Measurements from ENCODE around the gene KRTAP9-3. TPM values are rescaled to one million over a fixed set of nuclear protein-coding genes. Genes with fewer than 3 reads are reported as not detected.

The KRTAP9-3 gene
- total and polyA plus RNA-seq, 2 of the 8 experiments (the other 6 are each of a cell fraction or from before 2014, with no cell fraction given): not detected

Small RNA genes lying within 50 kb of the gene (small RNA-seq; reads per million reads assigned to genes)
- gene KRTAP4-17P (ENCODE audit: insufficient read depth) (not detected), gene KRTAP9-10P (ENCODE audit: insufficient read depth) (not detected)

Other genes starting within 250 kb of the KRTAP9-3 start
Only the 30 nearest of the 42 such genes appear.
- not detected in 2 replicates for gene KRTAP2-1, start 185.1 kb upstream of the KRTAP9-3 start, total RNA-seq (2021; fragmentation: NEBNext Ultra II Directional; extraction: Animal tissue kit (Norgen Biotek cat#: 25700))
- gene KRTAP2-1, start 185.1 kb upstream of the KRTAP9-3 start, polyA plus RNA-seq (2011; rRNA removed): not detected in 2 replicates
- gene KRTAP2-2, start 177.2 kb upstream of the KRTAP9-3 start, total RNA-seq (2021; fragmentation: NEBNext Ultra II Directional; extraction: Animal tissue kit (Norgen Biotek cat#: 25700)): not detected in 2 replicates
- gene KRTAP2-2, start 177.2 kb upstream of the KRTAP9-3 start, polyA plus RNA-seq (2011; rRNA removed): not detected in 2 replicates
- gene KRTAP2-3, start 172.3 kb upstream of the KRTAP9-3 start, total RNA-seq (2021; fragmentation: NEBNext Ultra II Directional; extraction: Animal tissue kit (Norgen Biotek cat#: 25700)): not detected in 2 replicates
- gene KRTAP2-3, start 172.3 kb upstream of the KRTAP9-3 start, polyA plus RNA-seq (2011; rRNA removed): not detected in 2 replicates
- not detected in 2 replicates for gene KRTAP2-4, start 166.6 kb upstream of the KRTAP9-3 start, total RNA-seq (2021; fragmentation: NEBNext Ultra II Directional; extraction: Animal tissue kit (Norgen Biotek cat#: 25700))
- not detected in 2 replicates for gene KRTAP2-4, start 166.6 kb upstream of the KRTAP9-3 start, polyA plus RNA-seq (2011; rRNA removed)
- not detected in 2 replicates for gene KRTAP4-7, start 148.3 kb upstream of the KRTAP9-3 start, total RNA-seq (2021; fragmentation: NEBNext Ultra II Directional; extraction: Animal tissue kit (Norgen Biotek cat#: 25700))
- gene KRTAP4-7, start 148.3 kb upstream of the KRTAP9-3 start, polyA plus RNA-seq (2011; rRNA removed): not detected in 2 replicates
- not detected in 2 replicates for gene KRTAP4-8, start 134.3 kb upstream of the KRTAP9-3 start, total RNA-seq (2021; fragmentation: NEBNext Ultra II Directional; extraction: Animal tissue kit (Norgen Biotek cat#: 25700))
- gene KRTAP4-8, start 134.3 kb upstream of the KRTAP9-3 start, polyA plus RNA-seq (2011; rRNA removed): not detected in 2 replicates
- not detected in 2 replicates for gene KRTAP4-16, start 130.2 kb upstream of the KRTAP9-3 start, total RNA-seq (2021; fragmentation: NEBNext Ultra II Directional; extraction: Animal tissue kit (Norgen Biotek cat#: 25700))
- not detected in 2 replicates for gene KRTAP4-16, start 130.2 kb upstream of the KRTAP9-3 start, polyA plus RNA-seq (2011; rRNA removed)
- gene KRTAP4-9, start 127.1 kb upstream of the KRTAP9-3 start, total RNA-seq (2021; fragmentation: NEBNext Ultra II Directional; extraction: Animal tissue kit (Norgen Biotek cat#: 25700)): not detected in 2 replicates
- gene KRTAP4-9, start 127.1 kb upstream of the KRTAP9-3 start, polyA plus RNA-seq (2011; rRNA removed): 0.06 TPM in 1 of 2 replicates, not detected in the other
- gene KRTAP4-11, start 114.1 kb upstream of the KRTAP9-3 start, total RNA-seq (2021; fragmentation: NEBNext Ultra II Directional; extraction: Animal tissue kit (Norgen Biotek cat#: 25700)): not detected in 2 replicates
- not detected in 2 replicates for gene KRTAP4-11, start 114.1 kb upstream of the KRTAP9-3 start, polyA plus RNA-seq (2011; rRNA removed)
- gene KRTAP4-12, start 108.3 kb upstream of the KRTAP9-3 start, total RNA-seq (2021; fragmentation: NEBNext Ultra II Directional; extraction: Animal tissue kit (Norgen Biotek cat#: 25700)): not detected in 2 replicates
- not detected in 2 replicates for gene KRTAP4-12, start 108.3 kb upstream of the KRTAP9-3 start, polyA plus RNA-seq (2011; rRNA removed)
- gene KRTAP4-6, start 91.9 kb upstream of the KRTAP9-3 start, total RNA-seq (2021; fragmentation: NEBNext Ultra II Directional; extraction: Animal tissue kit (Norgen Biotek cat#: 25700)): not detected in 2 replicates
- not detected in 2 replicates for gene KRTAP4-6, start 91.9 kb upstream of the KRTAP9-3 start, polyA plus RNA-seq (2011; rRNA removed)
- not detected in 2 replicates for gene KRTAP4-5, start 82.6 kb upstream of the KRTAP9-3 start, total RNA-seq (2021; fragmentation: NEBNext Ultra II Directional; extraction: Animal tissue kit (Norgen Biotek cat#: 25700))
- not detected in 2 replicates for gene KRTAP4-5, start 82.6 kb upstream of the KRTAP9-3 start, polyA plus RNA-seq (2011; rRNA removed)
- gene KRTAP4-4, start 71.7 kb upstream of the KRTAP9-3 start, total RNA-seq (2021; fragmentation: NEBNext Ultra II Directional; extraction: Animal tissue kit (Norgen Biotek cat#: 25700)): not detected in 2 replicates
- gene KRTAP4-4, start 71.7 kb upstream of the KRTAP9-3 start, polyA plus RNA-seq (2011; rRNA removed): not detected in 2 replicates
- not detected in 2 replicates for gene KRTAP4-3, start 64.2 kb upstream of the KRTAP9-3 start, total RNA-seq (2021; fragmentation: NEBNext Ultra II Directional; extraction: Animal tissue kit (Norgen Biotek cat#: 25700))
- not detected in 2 replicates for gene KRTAP4-3, start 64.2 kb upstream of the KRTAP9-3 start, polyA plus RNA-seq (2011; rRNA removed)
- gene KRTAP4-2, start 54.2 kb upstream of the KRTAP9-3 start, total RNA-seq (2021; fragmentation: NEBNext Ultra II Directional; extraction: Animal tissue kit (Norgen Biotek cat#: 25700)): not detected in 2 replicates
- gene KRTAP4-2, start 54.2 kb upstream of the KRTAP9-3 start, polyA plus RNA-seq (2011; rRNA removed): not detected in 2 replicates
- not detected in 2 replicates for gene KRTAP4-1, start 47.5 kb upstream of the KRTAP9-3 start, total RNA-seq (2021; fragmentation: NEBNext Ultra II Directional; extraction: Animal tissue kit (Norgen Biotek cat#: 25700))
- 0.16 TPM in 1 of 2 replicates, not detected in the other for gene KRTAP4-1, start 47.5 kb upstream of the KRTAP9-3 start, polyA plus RNA-seq (2011; rRNA removed)
- not detected in 2 replicates for gene KRTAP9-1, start 42.6 kb upstream of the KRTAP9-3 start, total RNA-seq (2021; fragmentation: NEBNext Ultra II Directional; extraction: Animal tissue kit (Norgen Biotek cat#: 25700))
- not detected in 2 replicates for gene KRTAP9-1, start 42.6 kb upstream of the KRTAP9-3 start, polyA plus RNA-seq (2011; rRNA removed)
- not detected in 2 replicates for gene KRTAP9-2, start 5.8 kb upstream of the KRTAP9-3 start, total RNA-seq (2021; fragmentation: NEBNext Ultra II Directional; extraction: Animal tissue kit (Norgen Biotek cat#: 25700))
- gene KRTAP9-2, start 5.8 kb upstream of the KRTAP9-3 start, polyA plus RNA-seq (2011; rRNA removed): not detected in 2 replicates
- not detected in 2 replicates for gene KRTAP9-8, start 5.5 kb downstream of the KRTAP9-3 start, total RNA-seq (2021; fragmentation: NEBNext Ultra II Directional; extraction: Animal tissue kit (Norgen Biotek cat#: 25700))
- not detected in 2 replicates for gene KRTAP9-8, start 5.5 kb downstream of the KRTAP9-3 start, polyA plus RNA-seq (2011; rRNA removed)
- gene KRTAP9-4, start 17.2 kb downstream of the KRTAP9-3 start, total RNA-seq (2021; fragmentation: NEBNext Ultra II Directional; extraction: Animal tissue kit (Norgen Biotek cat#: 25700)): not detected in 2 replicates
- 0.13 TPM in 1 of 2 replicates, not detected in the other for gene KRTAP9-4, start 17.2 kb downstream of the KRTAP9-3 start, polyA plus RNA-seq (2011; rRNA removed)
- not detected in 2 replicates for gene KRTAP9-9, start 22.9 kb downstream of the KRTAP9-3 start, total RNA-seq (2021; fragmentation: NEBNext Ultra II Directional; extraction: Animal tissue kit (Norgen Biotek cat#: 25700))
- gene KRTAP9-9, start 22.9 kb downstream of the KRTAP9-3 start, polyA plus RNA-seq (2011; rRNA removed): not detected in 2 replicates
- gene KRTAP9-6, start 32.9 kb downstream of the KRTAP9-3 start, total RNA-seq (2021; fragmentation: NEBNext Ultra II Directional; extraction: Animal tissue kit (Norgen Biotek cat#: 25700)): not detected in 2 replicates
- not detected in 2 replicates for gene KRTAP9-6, start 32.9 kb downstream of the KRTAP9-3 start, polyA plus RNA-seq (2011; rRNA removed)
- gene KRTAP9-7, start 43.2 kb downstream of the KRTAP9-3 start, total RNA-seq (2021; fragmentation: NEBNext Ultra II Directional; extraction: Animal tissue kit (Norgen Biotek cat#: 25700)): not detected in 2 replicates
- not detected in 2 replicates for gene KRTAP9-7, start 43.2 kb downstream of the KRTAP9-3 start, polyA plus RNA-seq (2011; rRNA removed)
- not detected in 2 replicates for gene KRTAP29-1, start 70.4 kb downstream of the KRTAP9-3 start, total RNA-seq (2021; fragmentation: NEBNext Ultra II Directional; extraction: Animal tissue kit (Norgen Biotek cat#: 25700))
- gene KRTAP29-1, start 70.4 kb downstream of the KRTAP9-3 start, polyA plus RNA-seq (2011; rRNA removed): not detected in 2 replicates
- not detected in 2 replicates for gene KRTAP16-1, start 76.9 kb downstream of the KRTAP9-3 start, total RNA-seq (2021; fragmentation: NEBNext Ultra II Directional; extraction: Animal tissue kit (Norgen Biotek cat#: 25700))
- not detected in 2 replicates for gene KRTAP16-1, start 76.9 kb downstream of the KRTAP9-3 start, polyA plus RNA-seq (2011; rRNA removed)
- gene KRTAP17-1, start 83.3 kb downstream of the KRTAP9-3 start, total RNA-seq (2021; fragmentation: NEBNext Ultra II Directional; extraction: Animal tissue kit (Norgen Biotek cat#: 25700)): not detected in 2 replicates
- not detected in 2 replicates for gene KRTAP17-1, start 83.3 kb downstream of the KRTAP9-3 start, polyA plus RNA-seq (2011; rRNA removed)
- gene KRT33A, start 118.4 kb downstream of the KRTAP9-3 start, total RNA-seq (2021; fragmentation: NEBNext Ultra II Directional; extraction: Animal tissue kit (Norgen Biotek cat#: 25700)): not detected in 2 replicates
- gene KRT33A, start 118.4 kb downstream of the KRTAP9-3 start, polyA plus RNA-seq (2011; rRNA removed): not detected in 2 replicates
- gene KRT33B, start 137.4 kb downstream of the KRTAP9-3 start, total RNA-seq (2021; fragmentation: NEBNext Ultra II Directional; extraction: Animal tissue kit (Norgen Biotek cat#: 25700)): not detected in 2 replicates
- not detected in 2 replicates for gene KRT33B, start 137.4 kb downstream of the KRTAP9-3 start, polyA plus RNA-seq (2011; rRNA removed)
- not detected in 2 replicates for gene KRT34, start 149.9 kb downstream of the KRTAP9-3 start, total RNA-seq (2021; fragmentation: NEBNext Ultra II Directional; extraction: Animal tissue kit (Norgen Biotek cat#: 25700))
- gene KRT34, start 149.9 kb downstream of the KRTAP9-3 start, polyA plus RNA-seq (2011; rRNA removed): not detected in 2 replicates
- not detected in 2 replicates for gene KRT31, start 165.2 kb downstream of the KRTAP9-3 start, total RNA-seq (2021; fragmentation: NEBNext Ultra II Directional; extraction: Animal tissue kit (Norgen Biotek cat#: 25700))
- gene KRT31, start 165.2 kb downstream of the KRTAP9-3 start, polyA plus RNA-seq (2011; rRNA removed): not detected in 2 replicates